Astrocyte (in vitro differentiated cells and primary cell): ENCODE data around the gene MLN. TPM values are rescaled to one million over a fixed set of nuclear protein-coding genes. Genes with fewer than 3 reads are reported as not detected.
A peak's percentile ranks its signal among the peaks of the same experiment; 100 is the strongest.

ENCODE experiments used
- DNase-seq: peaks from one replicate; pipeline ENCODE4 v3.0.0-alpha.2; 2010; ENCODE audit warnings: low read depth
- FAIRE-seq: peaks from 2 replicates; lab custom pipeline; 2011; peaks lifted over from hg19 to GRCh38; lab: Jason Lieb, UNC
- H2AFZ ChIP-seq: 2 replicates; pipeline ENCODE4 v1.6.0; 2012; ENCODE audit warnings: low read depth, low read length, inconsistent platforms
- H3K27ac ChIP-seq: 2 replicates; pipeline ENCODE4 v1.5.1; 2011; ENCODE audit warnings: low read depth, low read length, inconsistent platforms
- H3K27me3 ChIP-seq: 2 replicates; pipeline ENCODE4 v1.6.0; 2011; ENCODE audit warnings: low read length, inconsistent platforms; ENCODE audit not compliant: insufficient read depth
- H3K36me3 ChIP-seq: 2 replicates; pipeline ENCODE4 v1.5.1; 2011; ENCODE audit warnings: low read length, inconsistent platforms; ENCODE audit not compliant: insufficient read depth
- H3K4me1 ChIP-seq: 2 replicates; pipeline ENCODE4 v1.5.1; 2011; ENCODE audit warnings: low read length, inconsistent platforms; ENCODE audit not compliant: insufficient read depth
- H3K4me2 ChIP-seq: 2 replicates; pipeline ENCODE4 v1.6.0; 2012; ENCODE audit warnings: low read length, inconsistent platforms
- H3K4me3 ChIP-seq: 2 replicates; pipeline ENCODE4 v1.5.1; 2011; ENCODE audit warnings: low read depth, mild to moderate bottlenecking, low read length, inconsistent platforms; ENCODE audit not compliant: insufficient read depth
- H3K79me2 ChIP-seq: 2 replicates; pipeline ENCODE4 v1.6.0; 2012; ENCODE audit warnings: mild to moderate bottlenecking, low read length, inconsistent platforms; ENCODE audit not compliant: insufficient read depth
- H3K9ac ChIP-seq: 2 replicates; pipeline ENCODE4 v1.6.0; 2012; ENCODE audit warnings: mild to moderate bottlenecking, low read length, inconsistent platforms
- H3K9me3 ChIP-seq: 2 replicates; pipeline ENCODE4 v1.5.1; 2012; ENCODE audit warnings: low read depth, mild to moderate bottlenecking, low read length, inconsistent platforms; ENCODE audit not compliant: insufficient read depth
- H4K20me1 ChIP-seq: 2 replicates; pipeline ENCODE4 v1.6.0; 2012; ENCODE audit warnings: low read length, inconsistent platforms; ENCODE audit not compliant: insufficient read depth
- H3K27ac Mint-ChIP-seq: one replicate; pipeline ENCODE4 v1.8.0; 2021; ENCODE audit warnings: mild to moderate bottlenecking, mixed read lengths; ENCODE audit not compliant: unreplicated experiment
- H3K27me3 Mint-ChIP-seq: one replicate; pipeline ENCODE4 v1.8.0; 2021; ENCODE audit warnings: low read depth, mixed read lengths; ENCODE audit not compliant: unreplicated experiment
- H3K36me3 Mint-ChIP-seq: one replicate; pipeline ENCODE4 v1.8.0; 2021; ENCODE audit warnings: low read depth, mixed read lengths; ENCODE audit not compliant: unreplicated experiment
- H3K4me1 Mint-ChIP-seq: one replicate; pipeline ENCODE4 v1.8.0; 2021; ENCODE audit warnings: low read depth, mixed read lengths; ENCODE audit not compliant: unreplicated experiment
- H3K4me3 Mint-ChIP-seq: one replicate; pipeline ENCODE4 v1.8.0; 2021; ENCODE audit warnings: mild to moderate bottlenecking, moderate library complexity, mixed read lengths; ENCODE audit not compliant: unreplicated experiment
- H3K9me3 Mint-ChIP-seq: one replicate; pipeline ENCODE4 v1.8.0; 2021; ENCODE audit warnings: mild to moderate bottlenecking, mixed read lengths; ENCODE audit not compliant: unreplicated experiment
- EZH2 ChIP-seq: IDR thresholded peaks from 2 replicates; pipeline ENCODE4 v1.6.1; 2012; ENCODE audit warnings: mild to moderate bottlenecking, low read length, inconsistent platforms; ENCODE audit not compliant: insufficient read depth
- total RNA-seq: library from RNA; stranded (reverse); gene quantifications from 2 replicates; pipeline ENCODE4 v1.2.1, GENCODE V29; 2021
- TF ChIP-seq, protein P1 (sequence below): IDR thresholded peaks from 2 replicates; pipeline ENCODE4 v1.5.1; 2011; ENCODE audit warnings: low read depth, mild to moderate bottlenecking, inconsistent platforms, low read length, moderate library complexity; ENCODE audit not compliant: insufficient read depth

MLN gene
- total RNA-seq, 1 donor from 2014 or later: not detected

DNA sequence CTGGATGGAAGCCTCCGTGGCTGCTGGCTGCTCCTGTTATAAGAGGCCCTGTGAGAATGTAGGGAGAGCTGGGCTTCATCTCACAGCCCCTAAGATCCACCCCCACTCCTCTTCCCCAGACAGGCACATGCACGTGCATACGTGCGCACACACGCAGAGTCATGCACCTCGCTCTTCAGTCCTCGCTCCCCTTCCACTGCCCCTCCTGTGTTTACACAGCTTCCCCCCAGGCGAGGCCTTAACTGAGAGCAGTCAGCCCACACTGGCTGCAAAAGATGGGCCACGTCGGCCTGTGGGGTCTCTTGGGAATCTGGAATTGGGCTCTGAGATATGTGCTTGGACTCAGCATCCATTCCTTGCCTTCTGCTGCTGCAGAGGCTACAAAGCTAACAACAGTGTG, 35.2 kb upstream of the MLN start:
- no peak overlapping the region for H3K4me2 ChIP-seq
- no peak for FAIRE-seq
- no peak overlapping the region for H3K4me3 ChIP-seq
- H2AFZ ChIP-seq: peak overlapping the region; percentile 36
- H3K4me1 Mint-ChIP-seq: peaks cover 34% of the 10 kb centered on the region
- H3K9ac ChIP-seq: no peak overlapping the region
- H3K36me3 Mint-ChIP-seq: peaks cover 3% of the 10 kb centered on the region
- H3K9me3 ChIP-seq: no peaks in the 10 kb centered on the region
- no peak for DNase-seq
- H3K79me2 ChIP-seq: no peaks in the 10 kb centered on the region
- TF ChIP-seq, protein P1, sequence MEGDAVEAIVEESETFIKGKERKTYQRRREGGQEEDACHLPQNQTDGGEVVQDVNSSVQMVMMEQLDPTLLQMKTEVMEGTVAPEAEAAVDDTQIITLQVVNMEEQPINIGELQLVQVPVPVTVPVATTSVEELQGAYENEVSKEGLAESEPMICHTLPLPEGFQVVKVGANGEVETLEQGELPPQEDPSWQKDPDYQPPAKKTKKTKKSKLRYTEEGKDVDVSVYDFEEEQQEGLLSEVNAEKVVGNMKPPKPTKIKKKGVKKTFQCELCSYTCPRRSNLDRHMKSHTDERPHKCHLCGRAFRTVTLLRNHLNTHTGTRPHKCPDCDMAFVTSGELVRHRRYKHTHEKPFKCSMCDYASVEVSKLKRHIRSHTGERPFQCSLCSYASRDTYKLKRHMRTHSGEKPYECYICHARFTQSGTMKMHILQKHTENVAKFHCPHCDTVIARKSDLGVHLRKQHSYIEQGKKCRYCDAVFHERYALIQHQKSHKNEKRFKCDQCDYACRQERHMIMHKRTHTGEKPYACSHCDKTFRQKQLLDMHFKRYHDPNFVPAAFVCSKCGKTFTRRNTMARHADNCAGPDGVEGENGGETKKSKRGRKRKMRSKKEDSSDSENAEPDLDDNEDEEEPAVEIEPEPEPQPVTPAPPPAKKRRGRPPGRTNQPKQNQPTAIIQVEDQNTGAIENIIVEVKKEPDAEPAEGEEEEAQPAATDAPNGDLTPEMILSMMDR: no peak
- TF ChIP-seq EZH2: no peak
- no peaks in the 10 kb centered on the region for H3K36me3 ChIP-seq
- H4K20me1 ChIP-seq: no peaks in the 10 kb centered on the region
- H3K4me1 ChIP-seq: peaks cover 31% of the 10 kb centered on the region
- H3K27me3 ChIP-seq: no peaks in the 10 kb centered on the region
- no peaks in the 10 kb centered on the region for H3K9me3 Mint-ChIP-seq
- H3K27ac Mint-ChIP-seq: peak overlapping the region; percentile 92
- H3K27me3 Mint-ChIP-seq: no peaks in the 10 kb centered on the region
- H3K27ac ChIP-seq: no peak overlapping the region
- H3K4me3 Mint-ChIP-seq: no peak overlapping the region

DNA sequence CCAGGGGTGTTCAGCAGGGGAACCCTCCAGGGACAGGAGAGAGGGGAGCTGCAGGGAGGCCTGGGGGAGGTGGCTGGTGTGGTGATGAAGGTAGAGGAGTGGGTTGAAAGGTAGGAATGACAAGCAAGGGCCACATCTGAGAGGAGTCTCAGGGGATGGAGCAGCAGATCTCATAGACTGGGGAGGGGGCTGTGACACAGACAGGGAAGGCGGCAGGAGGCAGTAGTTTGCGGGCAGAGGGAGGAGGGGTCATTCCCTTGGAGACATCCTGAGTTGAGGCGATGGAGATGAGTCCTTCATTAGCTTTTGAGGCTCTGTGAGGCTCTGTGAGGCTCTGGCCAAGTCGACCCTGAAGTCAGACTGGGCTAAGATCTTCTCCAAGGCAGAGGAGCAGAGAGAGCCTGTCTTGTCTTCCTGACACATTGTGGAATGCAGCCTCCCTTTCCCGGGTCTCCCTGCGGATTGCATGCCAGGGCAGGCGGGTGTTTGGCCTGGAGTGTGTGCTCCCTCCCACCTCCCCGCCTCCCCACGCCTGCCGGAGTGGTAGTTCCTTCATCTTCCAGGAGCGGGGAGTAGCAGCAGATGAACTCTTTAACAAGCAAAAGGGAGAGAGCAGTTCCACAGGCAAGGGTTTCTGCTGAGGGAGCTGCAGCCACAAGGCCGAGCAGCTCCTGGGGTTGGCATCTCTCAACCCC, 34.3 kb upstream of the MLN start:
- Mint-ChIP-seq H3K9me3 (no peaks in the 10 kb centered on the region), H3K36me3 (peaks cover 3% of the 10 kb centered on the region), H3K27me3 (no peaks in the 10 kb centered on the region), H3K4me3 (no peak overlapping the region), H3K4me1 (peaks cover 33% of the 10 kb centered on the region), H3K27ac (peak overlapping the region; percentile 92)
- H3K9me3 ChIP-seq: no peaks in the 10 kb centered on the region
- FAIRE-seq (no peak), DNase-seq (peak; percentile 35)
- no peaks in the 10 kb centered on the region for H4K20me1 ChIP-seq
- H3K27me3 ChIP-seq: no peaks in the 10 kb centered on the region
- H3K27ac ChIP-seq: no peak overlapping the region
- H3K4me3 ChIP-seq: no peak overlapping the region
- H3K79me2 ChIP-seq: no peaks in the 10 kb centered on the region
- H2AFZ ChIP-seq: peak overlapping the region; percentile 36
- H3K4me1 ChIP-seq: peaks cover 31% of the 10 kb centered on the region
- no peak overlapping the region for H3K4me2 ChIP-seq
- no peak overlapping the region for H3K9ac ChIP-seq
- no peaks in the 10 kb centered on the region for H3K36me3 ChIP-seq
- TF ChIP-seq, protein P1: no peak
- no peak for TF ChIP-seq EZH2

DNA sequence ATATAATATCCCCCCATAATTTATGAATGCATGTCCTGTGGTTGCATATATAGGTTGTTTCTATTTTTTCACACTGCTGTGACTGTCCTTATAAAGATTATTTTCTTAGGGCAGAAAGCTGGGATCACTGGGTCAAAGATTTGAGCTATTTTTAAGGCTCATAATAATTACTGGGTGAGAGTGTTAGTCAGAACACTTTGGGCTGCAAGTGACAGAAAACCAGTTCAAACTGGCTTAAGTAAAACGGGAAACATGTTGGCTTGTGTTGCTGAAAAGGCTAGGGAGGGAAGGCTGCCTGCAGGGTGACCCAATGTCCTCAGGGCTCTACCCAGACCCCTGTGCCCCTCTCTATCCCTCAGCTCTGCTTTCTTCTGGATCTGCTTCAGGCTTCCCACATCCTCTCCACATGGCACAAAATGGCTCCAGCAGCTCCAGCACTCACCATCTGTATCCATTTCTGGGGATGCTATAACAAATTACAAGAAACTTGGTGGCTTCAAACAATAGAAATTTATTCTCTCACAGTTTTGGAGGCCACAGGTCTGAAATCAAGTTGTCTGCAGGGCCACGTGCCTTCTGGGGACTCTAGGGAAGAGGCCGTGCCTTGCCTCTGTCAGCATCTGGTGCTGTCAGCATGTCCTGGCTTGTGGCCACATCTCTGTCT, 33.1 kb upstream of the MLN start:
- H3K36me3 ChIP-seq: no peaks in the 10 kb centered on the region
- Mint-ChIP-seq H3K4me1 (peaks cover 30% of the 10 kb centered on the region), H3K36me3 (peaks cover 3% of the 10 kb centered on the region), H3K9me3 (no peaks in the 10 kb centered on the region), H3K4me3 (no peak overlapping the region), H3K27ac (no peak overlapping the region), H3K27me3 (no peaks in the 10 kb centered on the region)
- no peak overlapping the region for H3K4me2 ChIP-seq
- peaks cover 31% of the 10 kb centered on the region for H3K4me1 ChIP-seq
- FAIRE-seq: no peak
- no peak overlapping the region for H2AFZ ChIP-seq
- DNase-seq: no peak
- H3K79me2 ChIP-seq: no peaks in the 10 kb centered on the region
- no peak overlapping the region for H3K9ac ChIP-seq
- no peaks in the 10 kb centered on the region for H4K20me1 ChIP-seq
- no peak overlapping the region for H3K27ac ChIP-seq
- H3K9me3 ChIP-seq: no peaks in the 10 kb centered on the region
- no peak overlapping the region for H3K4me3 ChIP-seq
- no peaks in the 10 kb centered on the region for H3K27me3 ChIP-seq
- no peak for TF ChIP-seq EZH2
- TF ChIP-seq, protein P1: no peak
